PFSK-1 (cell line): ENCODE data around the gene TOMM34.

Experiments
- POLR2AphosphoS5 ChIP-seq: IDR thresholded peaks from 2 replicates; pipeline ENCODE4 v1.6.1; 2012; ENCODE audit warnings: low read depth, mild to moderate bottlenecking, control low read depth, low read length, moderate library complexity
- TAF1 ChIP-seq: IDR thresholded peaks from 2 replicates; pipeline ENCODE4 v1.6.1; 2012; ENCODE audit warnings: low read length, control low read depth, borderline replicate concordance; ENCODE audit not compliant: insufficient read depth
- TF ChIP-seq, protein P1 (sequence below), 2 experiments: IDR thresholded peaks; 2 replicates each; pipeline versions ENCODE4 v1.6.1 to v1.8.0; 2011 to 2012; ENCODE audit warnings: low read depth in 2 of 2, low read length in 2 of 2, control low read depth in 1 of 2, inconsistent platforms in 1 of 2, mild to moderate bottlenecking in 1 of 2, moderate library complexity in 1 of 2; ENCODE audit not compliant: insufficient read depth in 1 of 2

DNA sequence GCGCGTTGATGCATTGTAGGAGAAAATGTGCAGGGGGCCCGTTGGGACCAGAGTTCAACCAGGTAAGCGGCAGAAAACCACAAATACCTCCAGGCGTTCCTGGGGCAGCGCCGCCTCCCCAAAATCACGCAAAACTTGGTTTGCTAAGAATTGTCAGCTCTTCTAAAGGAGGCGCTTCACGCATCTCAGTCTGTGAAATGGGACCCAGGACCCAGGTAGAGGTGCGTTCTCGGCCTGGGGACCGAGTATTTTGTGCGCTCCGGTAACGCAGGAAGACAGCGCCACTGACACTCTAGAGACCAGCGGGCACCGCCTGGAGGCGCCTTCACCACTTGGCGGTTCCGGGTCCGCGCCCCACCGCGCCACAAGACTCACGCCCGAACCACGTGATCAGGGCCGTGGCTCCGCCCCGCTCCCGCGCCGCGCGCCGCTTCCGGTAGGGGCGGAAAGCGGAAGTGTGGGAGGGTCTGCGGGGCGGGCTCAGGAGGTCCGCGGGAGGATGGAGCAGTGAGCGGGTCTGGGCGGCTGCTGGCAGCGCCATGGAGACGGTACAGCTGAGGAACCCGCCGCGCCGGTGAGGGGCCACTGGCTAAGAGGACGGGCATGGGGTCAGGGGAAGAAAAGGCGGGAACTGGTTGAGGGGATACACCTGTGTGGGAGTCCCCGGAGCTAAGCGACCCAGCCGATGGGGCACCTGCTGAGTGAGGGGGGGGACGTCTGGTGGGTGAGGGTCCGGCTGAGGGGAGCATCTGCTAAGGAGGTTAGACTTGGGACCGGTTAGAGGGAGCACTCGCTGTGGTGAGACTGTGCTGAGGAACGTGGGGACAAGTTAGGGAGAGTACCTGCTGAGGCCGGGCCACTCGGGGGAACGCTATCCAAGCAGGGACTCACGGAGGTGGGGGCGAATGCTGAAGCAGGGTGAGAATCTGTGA, 6.1 kb upstream of the TOMM34 start, which contains the start of gene STK4:
- peak; percentile 81 for TF ChIP-seq POLR2AphosphoS5
- peak; percentile 80; the same call in 1 of the 2 replicates for TF ChIP-seq TAF1
- TF ChIP-seq, protein P1, sequence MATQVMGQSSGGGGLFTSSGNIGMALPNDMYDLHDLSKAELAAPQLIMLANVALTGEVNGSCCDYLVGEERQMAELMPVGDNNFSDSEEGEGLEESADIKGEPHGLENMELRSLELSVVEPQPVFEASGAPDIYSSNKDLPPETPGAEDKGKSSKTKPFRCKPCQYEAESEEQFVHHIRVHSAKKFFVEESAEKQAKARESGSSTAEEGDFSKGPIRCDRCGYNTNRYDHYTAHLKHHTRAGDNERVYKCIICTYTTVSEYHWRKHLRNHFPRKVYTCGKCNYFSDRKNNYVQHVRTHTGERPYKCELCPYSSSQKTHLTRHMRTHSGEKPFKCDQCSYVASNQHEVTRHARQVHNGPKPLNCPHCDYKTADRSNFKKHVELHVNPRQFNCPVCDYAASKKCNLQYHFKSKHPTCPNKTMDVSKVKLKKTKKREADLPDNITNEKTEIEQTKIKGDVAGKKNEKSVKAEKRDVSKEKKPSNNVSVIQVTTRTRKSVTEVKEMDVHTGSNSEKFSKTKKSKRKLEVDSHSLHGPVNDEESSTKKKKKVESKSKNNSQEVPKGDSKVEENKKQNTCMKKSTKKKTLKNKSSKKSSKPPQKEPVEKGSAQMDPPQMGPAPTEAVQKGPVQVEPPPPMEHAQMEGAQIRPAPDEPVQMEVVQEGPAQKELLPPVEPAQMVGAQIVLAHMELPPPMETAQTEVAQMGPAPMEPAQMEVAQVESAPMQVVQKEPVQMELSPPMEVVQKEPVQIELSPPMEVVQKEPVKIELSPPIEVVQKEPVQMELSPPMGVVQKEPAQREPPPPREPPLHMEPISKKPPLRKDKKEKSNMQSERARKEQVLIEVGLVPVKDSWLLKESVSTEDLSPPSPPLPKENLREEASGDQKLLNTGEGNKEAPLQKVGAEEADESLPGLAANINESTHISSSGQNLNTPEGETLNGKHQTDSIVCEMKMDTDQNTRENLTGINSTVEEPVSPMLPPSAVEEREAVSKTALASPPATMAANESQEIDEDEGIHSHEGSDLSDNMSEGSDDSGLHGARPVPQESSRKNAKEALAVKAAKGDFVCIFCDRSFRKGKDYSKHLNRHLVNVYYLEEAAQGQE (IDR thresholded peaks at IDR 0.05; ENCODE audit: insufficient read depth in 1 of 2, low read depth in 2 of 2, low read length in 2 of 2): no peak
